Loucy (cell line): Measurements from ENCODE around the gene IFT88.

Experiments used
- H2AFZ ChIP-seq: fragments of 200-600 bp; sonication (generic); 2 replicates; pipeline ENCODE4 v1.6.0; 2016; ENCODE audit warnings: antibody characterized with exemption, mild to moderate bottlenecking, low read length, moderate library complexity
- H3F3A ChIP-seq: fragments of 200-600 bp; 2 replicates; pipeline ENCODE4 v1.6.0; 2016; ENCODE audit warnings: antibody characterized with exemption, low read depth, mild to moderate bottlenecking
- H3K27me3 ChIP-seq: fragments of 200-600 bp; sonication (generic); 2 replicates; pipeline ENCODE4 v1.6.1; 2014; ENCODE audit warnings: low read length, mild to moderate bottlenecking; ENCODE audit not compliant: insufficient read depth, poor library complexity, severe bottlenecking
- H3K36me3 ChIP-seq: fragments of 200-600 bp; sonication (generic); 2 replicates; pipeline ENCODE4 v1.6.1; 2016; ENCODE audit warnings: low read length; ENCODE audit not compliant: insufficient read depth
- H3K4me1 ChIP-seq: fragments of 200-600 bp; sonication (generic); 2 replicates; pipeline ENCODE4 v1.5.1; 2014; ENCODE audit warnings: low read length, mild to moderate bottlenecking; ENCODE audit not compliant: insufficient read depth, poor library complexity, severe bottlenecking
- H3K4me2 ChIP-seq: fragments of 200-600 bp; sonication (generic); 2 replicates; pipeline ENCODE4 v1.6.0; 2014; ENCODE audit warnings: antibody characterized with exemption, low read length, low read depth, mild to moderate bottlenecking; ENCODE audit not compliant: poor library complexity, severe bottlenecking
- H3K4me3 ChIP-seq: fragments of 200-600 bp; sonication (generic); 2 replicates; pipeline ENCODE4 v1.5.1; 2014; ENCODE audit warnings: low read length, mild to moderate bottlenecking, mixed read lengths; ENCODE audit not compliant: poor library complexity, severe bottlenecking
- H3K79me2 ChIP-seq: fragments of 200-600 bp; sonication (generic); 2 replicates; pipeline ENCODE4 v1.6.1; 2014; ENCODE audit warnings: low read length; ENCODE audit not compliant: insufficient read depth
- H3K9ac ChIP-seq: fragments of 200-600 bp; sonication (generic); 2 replicates; pipeline ENCODE4 v1.6.0; 2014; ENCODE audit warnings: mild to moderate bottlenecking, low read depth, low read length, moderate library complexity; ENCODE audit not compliant: poor library complexity, severe bottlenecking
- H3K9me2 ChIP-seq: fragments of 200-600 bp; sonication (generic); replicated peaks from 2 replicates; pipeline ENCODE4 v1.6.1; 2016; ENCODE audit warnings: low read depth, low read length, mixed read lengths
- H3K9me3 ChIP-seq: fragments of 200-600 bp; sonication (generic); 2 replicates; pipeline ENCODE4 v1.6.1; 2014; ENCODE audit warnings: mild to moderate bottlenecking, antibody characterized with exemption, low read length, low read depth; ENCODE audit not compliant: insufficient read depth
- H4K20me1 ChIP-seq: fragments of 200-600 bp; sonication (generic); 2 replicates; pipeline ENCODE4 v1.6.0; 2014; ENCODE audit warnings: antibody characterized with exemption, low read length, mild to moderate bottlenecking; ENCODE audit not compliant: insufficient read depth, poor library complexity, severe bottlenecking
- EZH2phosphoT487 ChIP-seq: fragments of 200-600 bp; IDR thresholded peaks from 2 replicates; pipeline ENCODE4 v1.6.1; 2018; ENCODE audit warnings: antibody characterized with exemption, mild to moderate bottlenecking, moderate library complexity, borderline replicate concordance
- TF ChIP-seq, protein P1 (sequence below): fragments of 200-600 bp; sonication (generic); conservative IDR thresholded peaks from 2 replicates; pipeline ENCODE4 v1.5.1; 2014; ENCODE audit warnings: mild to moderate bottlenecking, antibody characterized with exemption, low read length

Gene IFT88

DNA sequence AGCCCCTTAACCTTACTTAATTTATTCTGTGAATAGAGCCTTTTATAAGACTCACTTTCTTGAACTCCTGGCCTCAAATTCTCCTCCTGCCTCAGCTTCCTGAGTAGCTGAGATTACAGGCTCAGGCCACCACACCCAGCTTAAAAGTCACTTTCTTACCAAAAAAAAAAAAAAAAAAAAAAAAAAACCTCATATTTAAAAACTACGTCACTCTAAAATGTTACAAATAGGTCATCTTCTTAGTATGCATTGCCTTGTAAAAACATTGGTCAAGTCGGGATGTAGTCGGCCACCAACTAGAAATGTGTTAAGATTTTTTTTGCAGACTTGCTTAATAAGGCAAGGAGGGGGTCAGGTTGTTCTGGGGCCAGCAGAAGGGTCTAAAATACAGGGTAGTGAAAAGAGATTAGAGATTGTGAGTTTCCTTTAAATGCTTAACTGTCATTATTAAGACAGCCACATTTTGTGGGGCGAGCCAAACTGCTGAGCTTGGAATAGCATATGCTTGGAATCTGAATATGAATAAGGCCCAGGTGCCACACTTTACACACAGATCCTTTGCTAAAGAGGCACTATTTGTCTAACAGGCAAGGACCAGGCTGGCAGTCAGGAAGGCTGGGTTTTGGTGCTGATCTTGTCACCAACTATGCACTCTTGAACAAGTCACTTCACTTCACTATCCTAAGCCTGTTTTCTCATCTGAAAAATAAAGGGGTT is 120.1 kb downstream of the IFT88 start:
- no peaks in the 10 kb centered on the region for H3F3A ChIP-seq
- H3K9ac ChIP-seq: no peak overlapping the region
- no peak overlapping the region for H3K4me3 ChIP-seq
- H3K79me2 ChIP-seq: no peaks in the 10 kb centered on the region
- no peaks in the 10 kb centered on the region for H3K4me1 ChIP-seq
- H3K9me3 ChIP-seq: no peaks in the 10 kb centered on the region
- no peaks in the 10 kb centered on the region for H4K20me1 ChIP-seq
- no peak overlapping the region for H3K4me2 ChIP-seq
- H3K9me2 ChIP-seq: no peaks in the 10 kb centered on the region
- no peak for TF ChIP-seq EZH2phosphoT487
- TF ChIP-seq, protein P1, sequence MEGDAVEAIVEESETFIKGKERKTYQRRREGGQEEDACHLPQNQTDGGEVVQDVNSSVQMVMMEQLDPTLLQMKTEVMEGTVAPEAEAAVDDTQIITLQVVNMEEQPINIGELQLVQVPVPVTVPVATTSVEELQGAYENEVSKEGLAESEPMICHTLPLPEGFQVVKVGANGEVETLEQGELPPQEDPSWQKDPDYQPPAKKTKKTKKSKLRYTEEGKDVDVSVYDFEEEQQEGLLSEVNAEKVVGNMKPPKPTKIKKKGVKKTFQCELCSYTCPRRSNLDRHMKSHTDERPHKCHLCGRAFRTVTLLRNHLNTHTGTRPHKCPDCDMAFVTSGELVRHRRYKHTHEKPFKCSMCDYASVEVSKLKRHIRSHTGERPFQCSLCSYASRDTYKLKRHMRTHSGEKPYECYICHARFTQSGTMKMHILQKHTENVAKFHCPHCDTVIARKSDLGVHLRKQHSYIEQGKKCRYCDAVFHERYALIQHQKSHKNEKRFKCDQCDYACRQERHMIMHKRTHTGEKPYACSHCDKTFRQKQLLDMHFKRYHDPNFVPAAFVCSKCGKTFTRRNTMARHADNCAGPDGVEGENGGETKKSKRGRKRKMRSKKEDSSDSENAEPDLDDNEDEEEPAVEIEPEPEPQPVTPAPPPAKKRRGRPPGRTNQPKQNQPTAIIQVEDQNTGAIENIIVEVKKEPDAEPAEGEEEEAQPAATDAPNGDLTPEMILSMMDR: no peak
- no peak overlapping the region for H2AFZ ChIP-seq
- no peaks in the 10 kb centered on the region for H3K27me3 ChIP-seq
- no peaks in the 10 kb centered on the region for H3K36me3 ChIP-seq

DNA sequence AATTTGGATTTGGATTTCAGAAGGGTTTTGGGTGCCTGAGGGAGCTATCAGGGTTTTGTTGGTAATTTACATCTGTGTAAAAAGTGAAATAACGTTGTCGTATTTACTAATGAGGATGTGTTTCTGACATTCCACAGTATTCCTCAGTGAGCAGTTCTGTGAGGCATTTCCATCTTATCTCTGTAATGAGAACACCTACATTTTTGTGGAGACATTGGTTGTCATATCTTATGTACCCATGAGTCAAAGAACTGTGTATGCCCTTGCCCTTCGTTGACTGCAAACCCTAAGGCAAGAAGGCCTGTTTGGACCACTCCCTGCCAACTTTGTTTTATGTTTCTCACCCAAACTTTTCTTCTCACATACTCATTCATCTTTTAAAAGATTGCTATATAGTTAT is 122.3 kb downstream of the IFT88 start:
- no peaks in the 10 kb centered on the region for H3K9me3 ChIP-seq
- TF ChIP-seq, protein P1: no peak
- no peak for TF ChIP-seq EZH2phosphoT487
- no peaks in the 10 kb centered on the region for H3F3A ChIP-seq
- no peaks in the 10 kb centered on the region for H3K9me2 ChIP-seq
- no peak overlapping the region for H3K9ac ChIP-seq
- H3K4me2 ChIP-seq: no peak overlapping the region
- H4K20me1 ChIP-seq: no peaks in the 10 kb centered on the region
- H2AFZ ChIP-seq: no peak overlapping the region
- no peaks in the 10 kb centered on the region for H3K79me2 ChIP-seq
- no peak overlapping the region for H3K4me3 ChIP-seq
- no peaks in the 10 kb centered on the region for H3K27me3 ChIP-seq
- no peaks in the 10 kb centered on the region for H3K4me1 ChIP-seq
- H3K36me3 ChIP-seq: no peaks in the 10 kb centered on the region

DNA sequence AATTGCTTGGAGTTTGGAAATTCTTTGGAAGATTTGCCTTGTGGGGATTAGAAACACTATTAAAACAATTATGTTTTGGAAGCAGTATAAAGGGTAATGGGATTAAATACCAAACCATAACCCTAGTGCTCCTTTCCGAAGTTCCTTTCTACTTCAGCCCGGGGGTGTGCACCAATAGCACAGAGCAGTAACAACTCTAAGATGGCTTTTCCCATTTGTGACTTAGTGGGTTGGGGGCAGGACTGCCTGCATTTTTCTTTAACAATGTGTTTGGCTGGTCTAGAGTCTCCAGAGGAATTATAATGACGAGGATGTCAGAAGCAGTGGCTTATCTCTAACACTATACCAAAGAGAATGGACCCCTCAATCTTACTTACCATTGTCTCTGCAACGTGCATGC is 124.7 kb downstream of the IFT88 start:
- no peaks in the 10 kb centered on the region for H3K4me1 ChIP-seq
- TF ChIP-seq EZH2phosphoT487: no peak
- TF ChIP-seq, protein P1: no peak
- no peaks in the 10 kb centered on the region for H3K79me2 ChIP-seq
- H3K9me2 ChIP-seq: no peaks in the 10 kb centered on the region
- no peak overlapping the region for H2AFZ ChIP-seq
- H3K27me3 ChIP-seq: no peaks in the 10 kb centered on the region
- no peaks in the 10 kb centered on the region for H3K9me3 ChIP-seq
- no peaks in the 10 kb centered on the region for H3F3A ChIP-seq
- no peaks in the 10 kb centered on the region for H3K36me3 ChIP-seq
- H3K4me2 ChIP-seq: no peak overlapping the region
- no peak overlapping the region for H3K4me3 ChIP-seq
- H3K9ac ChIP-seq: no peak overlapping the region
- H4K20me1 ChIP-seq: no peaks in the 10 kb centered on the region
